Fibroblast of upper back skin (primary cell): Measurements from ENCODE around the gene ZDHHC14.
"Not testable (repeated sequence)": the region's sequence is repeated elsewhere in the genome, so short reads cannot be mapped to it uniquely, and the experiment has no call there.

Experiments
- DNase-seq: peaks from one replicate; pipeline ENCODE4 v3.0.0-alpha.2; 2013

The ZDHHC14 gene

GRCh38 chr6:157706351-157706750 is 325.4 kb downstream of the ZDHHC14 start:
- not testable (repeated sequence) for DNase-seq

GRCh38 chr6:157706883-157707282 is 325.9 kb downstream of the ZDHHC14 start:
- no peak for DNase-seq

- DNase-seq, result no peak
These were observed 326.6 kb downstream of the ZDHHC14 start for GRCh38 chr6:157707576-157707975.

- no peak for DNase-seq
These were observed 327.2 kb downstream of the ZDHHC14 start for GRCh38 chr6:157708239-157708638.

GRCh38 chr6:157708933-157709332 is 327.9 kb downstream of the ZDHHC14 start:
- DNase-seq, result no peak

- DNase-seq, result no peak
These were observed 328.6 kb downstream of the ZDHHC14 start for GRCh38 chr6:157709555-157709954.

GRCh38 chr6:157710604-157711003 is 329.6 kb downstream of the ZDHHC14 start:
- no peak for DNase-seq

- no peak for DNase-seq
These were observed 330.1 kb downstream of the ZDHHC14 start for GRCh38 chr6:157711060-157711459.

GRCh38 chr6:157712585-157713295 is 331.8 kb downstream of the ZDHHC14 start:
- DNase-seq, result no peak

- no peak for DNase-seq
These were observed 332.6 kb downstream of the ZDHHC14 start for GRCh38 chr6:157713451-157714152.

- DNase-seq, result peak; percentile 48
These were observed 333.1 kb downstream of the ZDHHC14 start for GRCh38 chr6:157714153-157714490.

- DNase-seq, result peak; percentile 82
These were observed 334.8 kb downstream of the ZDHHC14 start for GRCh38 chr6:157715728-157716164.

GRCh38 chr6:157716251-157716995 is 335.4 kb downstream of the ZDHHC14 start:
- no peak for DNase-seq

- no peak for DNase-seq
These were observed 336.4 kb downstream of the ZDHHC14 start for GRCh38 chr6:157717340-157717748.

- no peak for DNase-seq
These were observed 337.7 kb downstream of the ZDHHC14 start for GRCh38 chr6:157718503-157719187.

GRCh38 chr6:157720964-157721363 is 340.0 kb downstream of the ZDHHC14 start:
- DNase-seq, result not testable (repeated sequence)

- no peak for DNase-seq
These were observed 340.4 kb downstream of the ZDHHC14 start for GRCh38 chr6:157721426-157721825.

- DNase-seq, result no peak
These were observed 340.8 kb downstream of the ZDHHC14 start for GRCh38 chr6:157721830-157722229.

- no peak for DNase-seq
These were observed 342.4 kb downstream of the ZDHHC14 start for GRCh38 chr6:157723376-157723775.

- peak; percentile 53 for DNase-seq
These were observed 343.3 kb downstream of the ZDHHC14 start for GRCh38 chr6:157724138-157724820.

GRCh38 chr6:157724960-157725741 is 344.2 kb downstream of the ZDHHC14 start:
- DNase-seq, result no peak

GRCh38 chr6:157725836-157726235 is 344.8 kb downstream of the ZDHHC14 start:
- no peak for DNase-seq
